ENCODE data around the gene MYO15B.

Gene MYO15B

GRCh38 chr17:75612906-75613626 lies 25.5 kb downstream of the MYO15B start:
- Histone ChIP-seq H3K4me1 (ENCODE audit: insufficient read depth, low read length, poor library complexity, severe bottlenecking) (peaks cover 7% of the 10 kb centered on the region), H3K79me2 (ENCODE audit: insufficient read depth, low read length) (no peaks in the 10 kb centered on the region), H4K20me1 (ENCODE audit: insufficient read depth, low read length, poor library complexity, severe bottlenecking) (no peaks in the 10 kb centered on the region), H3F3A (ENCODE audit: low read depth) (no peaks in the 10 kb centered on the region), H2AFZ (ENCODE audit: low read length) (no peak overlapping the region), H3K9ac (ENCODE audit: low read depth, low read length, poor library complexity, severe bottlenecking) (no peak overlapping the region), H3K27me3 (ENCODE audit: insufficient read depth, low read length, poor library complexity, severe bottlenecking) (no peaks in the 10 kb centered on the region), H3K9me3 (ENCODE audit: insufficient read depth, low read depth, low read length) (no peaks in the 10 kb centered on the region), H3K36me3 (ENCODE audit: insufficient read depth, low read length) (no peaks in the 10 kb centered on the region), H3K9me2 (replicated peaks; ENCODE audit: low read depth, low read length) (no peaks in the 10 kb centered on the region), H3K4me3 (ENCODE audit: low read length, poor library complexity, severe bottlenecking) (no peak overlapping the region), H3K4me2 (ENCODE audit: low read depth, low read length, poor library complexity, severe bottlenecking) (no peak overlapping the region)
- TF ChIP-seq EZH2phosphoT487 (IDR thresholded peaks at IDR 0.05; ENCODE audit: borderline replicate concordance): no peak
- no peak for TF ChIP-seq CTCF (conservative IDR thresholded peaks at IDR 0.05; ENCODE audit: low read length)

- H3K4me2 ChIP-seq (ENCODE audit: low read depth, low read length, poor library complexity, severe bottlenecking): no peak overlapping the region
- no peaks in the 10 kb centered on the region for H3K36me3 ChIP-seq (ENCODE audit: insufficient read depth, low read length)
- no peak; the same call in 1 of the 2 replicates for TF ChIP-seq CTCF (conservative IDR thresholded peaks at IDR 0.05; ENCODE audit: low read length)
- no peak overlapping the region for H3K4me3 ChIP-seq (ENCODE audit: low read length, poor library complexity, severe bottlenecking)
- H3K9me3 ChIP-seq (ENCODE audit: insufficient read depth, low read depth, low read length): no peaks in the 10 kb centered on the region
- no peak overlapping the region for H3K9ac ChIP-seq (ENCODE audit: low read depth, low read length, poor library complexity, severe bottlenecking)
- peaks cover 7% of the 10 kb centered on the region for H3K4me1 ChIP-seq (ENCODE audit: insufficient read depth, low read length, poor library complexity, severe bottlenecking)
- H3F3A ChIP-seq (ENCODE audit: low read depth): no peaks in the 10 kb centered on the region
- no peaks in the 10 kb centered on the region for H3K9me2 ChIP-seq (replicated peaks; ENCODE audit: low read depth, low read length)
- H3K27me3 ChIP-seq (ENCODE audit: insufficient read depth, low read length, poor library complexity, severe bottlenecking): no peaks in the 10 kb centered on the region
- no peak overlapping the region for H2AFZ ChIP-seq (ENCODE audit: low read length)
- H4K20me1 ChIP-seq (ENCODE audit: insufficient read depth, low read length, poor library complexity, severe bottlenecking): no peaks in the 10 kb centered on the region
- H3K79me2 ChIP-seq (ENCODE audit: insufficient read depth, low read length): no peaks in the 10 kb centered on the region
Observed at GRCh38 chr17:75614006-75614405, 26.4 kb downstream of the MYO15B start.

GRCh38 chr17:75614556-75615270 lies 27.1 kb downstream of the MYO15B start:
- TF ChIP-seq CTCF (conservative IDR thresholded peaks at IDR 0.05; ENCODE audit: low read length) (no peak), EZH2phosphoT487 (IDR thresholded peaks at IDR 0.05; ENCODE audit: borderline replicate concordance) (no peak)
- Histone ChIP-seq H3K79me2 (ENCODE audit: insufficient read depth, low read length) (no peaks in the 10 kb centered on the region), H3K27me3 (ENCODE audit: insufficient read depth, low read length, poor library complexity, severe bottlenecking) (no peaks in the 10 kb centered on the region), H2AFZ (ENCODE audit: low read length) (no peak overlapping the region), H3K9ac (ENCODE audit: low read depth, low read length, poor library complexity, severe bottlenecking) (no peak overlapping the region), H3K9me3 (ENCODE audit: insufficient read depth, low read depth, low read length) (no peaks in the 10 kb centered on the region), H3K4me3 (ENCODE audit: low read length, poor library complexity, severe bottlenecking) (no peak overlapping the region), H3K4me2 (ENCODE audit: low read depth, low read length, poor library complexity, severe bottlenecking) (no peak overlapping the region), H3F3A (ENCODE audit: low read depth) (no peaks in the 10 kb centered on the region), H3K9me2 (replicated peaks; ENCODE audit: low read depth, low read length) (no peaks in the 10 kb centered on the region), H4K20me1 (ENCODE audit: insufficient read depth, low read length, poor library complexity, severe bottlenecking) (no peaks in the 10 kb centered on the region), H3K36me3 (ENCODE audit: insufficient read depth, low read length) (no peaks in the 10 kb centered on the region), H3K4me1 (ENCODE audit: insufficient read depth, low read length, poor library complexity, severe bottlenecking) (peaks cover 7% of the 10 kb centered on the region)
